NCI-H1092 treated with DMSO at 0.1 percent for 48 hours (cell line): ENCODE data around the gene SLC12A7.
"Not testable (repeated sequence)": the region's sequence is repeated elsewhere in the genome, so short reads cannot be mapped to it uniquely, and the experiment has no call there.

Experiments used
- DNase-seq: peaks from one replicate; lab custom pipeline; 2025; lab: John Stamatoyannopoulos, UW

SLC12A7 gene

GRCh38 chr5:1140818-1141189, 28.9 kb upstream of the SLC12A7 start:
- DNase-seq, result no peak

GRCh38 chr5:1140171-1140817, 28.4 kb upstream of the SLC12A7 start:
- DNase-seq, result peak; percentile 59

- DNase-seq, result no peak
Observed at GRCh38 chr5:1139331-1140170, 27.7 kb upstream of the SLC12A7 start.

- DNase-seq, result no peak
Observed at GRCh38 chr5:1138445-1139245, 26.8 kb upstream of the SLC12A7 start.

GRCh38 chr5:1137567-1138444, 25.9 kb upstream of the SLC12A7 start:
- DNase-seq, result no peak

GRCh38 chr5:1136814-1137213, 25.0 kb upstream of the SLC12A7 start:
- DNase-seq, result no peak

GRCh38 chr5:1135696-1136525, 24.0 kb upstream of the SLC12A7 start:
- peak; percentile 16 for DNase-seq

- DNase-seq, result no peak
Observed at GRCh38 chr5:1134478-1134877, 22.6 kb upstream of the SLC12A7 start.

GRCh38 chr5:1133510-1134201, 21.8 kb upstream of the SLC12A7 start:
- no peak for DNase-seq

- no peak for DNase-seq
Observed at GRCh38 chr5:1133108-1133507, 21.2 kb upstream of the SLC12A7 start.

GRCh38 chr5:1132570-1132969, 20.7 kb upstream of the SLC12A7 start:
- no peak for DNase-seq

- DNase-seq, result no peak
Observed at GRCh38 chr5:1131726-1132125, 19.9 kb upstream of the SLC12A7 start.

- DNase-seq, result no peak
Observed at GRCh38 chr5:1131191-1131621, 19.3 kb upstream of the SLC12A7 start.

- peak; percentile 15 for DNase-seq
Observed at GRCh38 chr5:1130218-1130946, 18.5 kb upstream of the SLC12A7 start.

- no peak for DNase-seq
Observed at GRCh38 chr5:1129711-1130055, 17.8 kb upstream of the SLC12A7 start.

- no peak for DNase-seq
Observed at GRCh38 chr5:1128977-1129710, 17.3 kb upstream of the SLC12A7 start.

GRCh38 chr5:1127959-1128785, 16.3 kb upstream of the SLC12A7 start:
- peak; percentile 81 for DNase-seq

GRCh38 chr5:1125695-1126094, 13.8 kb upstream of the SLC12A7 start:
- not testable (repeated sequence) for DNase-seq
